ENCODE data around the gene PLSCR4. TPM values are rescaled to one million over a fixed set of nuclear protein-coding genes. Genes with fewer than 3 reads are reported as not detected.

Gene PLSCR4
- total RNA-seq, 1 experiment from 2014 or later: 1.3 TPM

GRCh38 chr3:146154316-146154715 is 96.6 kb downstream of the PLSCR4 start:
- no TSS peak for BruUV-seq (replicated peaks)
- no peaks in the 10 kb centered on the region for H3K27me3 ChIP-seq (replicated peaks; ENCODE audit: insufficient read depth, low read depth, low read length, poor library complexity)
- CTCF ChIA-PET: no interaction called here
- POLR2A ChIA-PET (ENCODE audit: low non-redundant PET): no interaction called here
- no peaks in the 10 kb centered on the region for H3K36me3 ChIP-seq (ENCODE audit: insufficient read depth, low read length, poor library complexity, severe bottlenecking)
- H3K4me1 ChIP-seq (ENCODE audit: insufficient read depth, low read length, poor library complexity, severe bottlenecking): peaks cover 22% of the 10 kb centered on the region
- DNase-seq (ENCODE audit: low spot score): no peak
- TF ChIP-seq EZH2 (IDR thresholded peaks at IDR 0.05; ENCODE audit: borderline replicate concordance, low read depth, low read length, poor library complexity, severe bottlenecking) (no peak), CTCF (conservative IDR thresholded peaks at IDR 0.05; ENCODE audit: low read depth, low read length) (no peak)
- no peak overlapping the region for H3K4me3 ChIP-seq (ENCODE audit: low read depth, low read length, poor library complexity, severe bottlenecking)
- H3K9me3 ChIP-seq (ENCODE audit: low read depth, low read length, poor library complexity, severe bottlenecking): no peaks in the 10 kb centered on the region
- no peak overlapping the region for H3K27ac ChIP-seq (ENCODE audit: low read depth, low read length, poor library complexity, severe bottlenecking)
- intact Hi-C loops (cut with micrococcal nuclease; ENCODE audit: unreplicated experiment): no loop called here

- ChIA-PET POLR2A (ENCODE audit: low non-redundant PET) (no interaction called here), CTCF (no interaction called here)
- no peak overlapping the region for H3K4me3 ChIP-seq (ENCODE audit: low read depth, low read length, poor library complexity, severe bottlenecking)
- intact Hi-C loops (cut with micrococcal nuclease; ENCODE audit: unreplicated experiment): no loop called here
- peaks cover 23% of the 10 kb centered on the region for H3K4me1 ChIP-seq (ENCODE audit: insufficient read depth, low read length, poor library complexity, severe bottlenecking)
- H3K9me3 ChIP-seq (ENCODE audit: low read depth, low read length, poor library complexity, severe bottlenecking): no peaks in the 10 kb centered on the region
- H3K27ac ChIP-seq (ENCODE audit: low read depth, low read length, poor library complexity, severe bottlenecking): no peak overlapping the region
- H3K36me3 ChIP-seq (ENCODE audit: insufficient read depth, low read length, poor library complexity, severe bottlenecking): no peaks in the 10 kb centered on the region
- no TSS peak for BruUV-seq (replicated peaks)
- no peaks in the 10 kb centered on the region for H3K27me3 ChIP-seq (replicated peaks; ENCODE audit: insufficient read depth, low read depth, low read length, poor library complexity)
- DNase-seq (ENCODE audit: low spot score): no peak
- TF ChIP-seq CTCF (conservative IDR thresholded peaks at IDR 0.05; ENCODE audit: low read depth, low read length): no peak
- no peak for TF ChIP-seq EZH2 (IDR thresholded peaks at IDR 0.05; ENCODE audit: borderline replicate concordance, low read depth, low read length, poor library complexity, severe bottlenecking)
Measured at GRCh38 chr3:146153429-146153828, 97.5 kb downstream of the PLSCR4 start.

GRCh38 chr3:146152834-146153233 is 98.1 kb downstream of the PLSCR4 start:
- Histone ChIP-seq H3K4me3 (ENCODE audit: low read depth, low read length, poor library complexity, severe bottlenecking) (no peak overlapping the region), H3K36me3 (ENCODE audit: insufficient read depth, low read length, poor library complexity, severe bottlenecking) (no peaks in the 10 kb centered on the region), H3K4me1 (ENCODE audit: insufficient read depth, low read length, poor library complexity, severe bottlenecking) (peaks cover 28% of the 10 kb centered on the region), H3K27ac (ENCODE audit: low read depth, low read length, poor library complexity, severe bottlenecking) (no peak overlapping the region), H3K27me3 (replicated peaks; ENCODE audit: insufficient read depth, low read depth, low read length, poor library complexity) (no peaks in the 10 kb centered on the region), H3K9me3 (ENCODE audit: low read depth, low read length, poor library complexity, severe bottlenecking) (no peaks in the 10 kb centered on the region)
- no peak for DNase-seq (ENCODE audit: low spot score)
- no TSS peak for BruUV-seq (replicated peaks)
- intact Hi-C loops (cut with micrococcal nuclease; ENCODE audit: unreplicated experiment): no loop called here
- no peak for TF ChIP-seq EZH2 (IDR thresholded peaks at IDR 0.05; ENCODE audit: borderline replicate concordance, low read depth, low read length, poor library complexity, severe bottlenecking)
- TF ChIP-seq CTCF (conservative IDR thresholded peaks at IDR 0.05; ENCODE audit: low read depth, low read length): no peak
- CTCF ChIA-PET: no interaction called here
- POLR2A ChIA-PET (ENCODE audit: low non-redundant PET): no interaction called here
